NB4 (cell line): ENCODE data around the gene MYEOV.
A peak's percentile ranks its signal among the peaks of the same experiment; 100 is the strongest.

Experiments
- POLR2A ChIP-seq: IDR thresholded peaks from 2 replicates; pipeline ENCODE4 v1.6.1; 2011; ENCODE audit warnings: mild to moderate bottlenecking; ENCODE audit not compliant: insufficient read length; ENCODE audit errors: extremely low read depth
- TF ChIP-seq, protein P1 (sequence below): IDR thresholded peaks from one replicate; pipeline ENCODE4 v1.5.1; 2012; ENCODE audit warnings: low read depth, low read length
- TF ChIP-seq, protein P2 (sequence below): IDR thresholded peaks from 2 replicates; pipeline ENCODE4 v1.6.1; 2011; ENCODE audit warnings: low read depth, low read length

DNA sequence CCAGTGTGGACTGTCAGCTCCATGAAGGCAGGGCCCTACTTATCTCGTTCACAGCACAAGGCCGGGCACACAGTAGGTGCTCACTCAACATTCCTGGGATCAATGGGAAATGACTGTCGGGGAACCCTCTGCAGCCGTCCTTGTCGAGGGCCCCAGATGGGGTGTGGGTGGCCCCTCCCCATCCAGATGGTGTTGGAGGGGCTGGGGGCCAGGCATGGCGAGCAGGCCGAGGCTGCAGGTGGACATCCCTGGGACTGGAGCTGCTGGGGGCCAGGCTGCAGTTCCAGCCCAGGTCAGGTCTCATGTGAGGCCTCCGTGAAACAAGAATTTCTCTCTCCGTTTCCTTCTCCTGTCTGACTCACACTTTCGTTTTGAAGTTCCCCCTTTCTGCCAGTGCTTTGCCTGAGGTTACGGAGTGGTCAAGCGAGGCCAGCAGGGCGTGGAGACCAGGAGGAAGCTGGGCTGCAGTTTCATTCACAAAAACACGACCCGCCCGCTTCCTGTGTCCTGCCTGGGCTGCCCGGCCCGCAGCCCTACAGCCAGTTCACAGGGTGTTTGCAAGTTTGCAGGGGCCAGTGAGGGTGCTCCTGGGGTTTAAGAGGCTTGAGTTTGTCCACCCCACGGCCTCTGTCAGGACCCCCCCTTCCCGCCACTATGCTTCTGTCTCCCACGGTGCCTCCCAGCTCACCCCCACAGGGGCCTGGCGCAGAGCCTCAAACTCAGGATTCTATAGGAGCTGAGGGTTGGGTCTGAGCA, 4.5 kb downstream of the MYEOV start:
- TF ChIP-seq, protein P1, sequence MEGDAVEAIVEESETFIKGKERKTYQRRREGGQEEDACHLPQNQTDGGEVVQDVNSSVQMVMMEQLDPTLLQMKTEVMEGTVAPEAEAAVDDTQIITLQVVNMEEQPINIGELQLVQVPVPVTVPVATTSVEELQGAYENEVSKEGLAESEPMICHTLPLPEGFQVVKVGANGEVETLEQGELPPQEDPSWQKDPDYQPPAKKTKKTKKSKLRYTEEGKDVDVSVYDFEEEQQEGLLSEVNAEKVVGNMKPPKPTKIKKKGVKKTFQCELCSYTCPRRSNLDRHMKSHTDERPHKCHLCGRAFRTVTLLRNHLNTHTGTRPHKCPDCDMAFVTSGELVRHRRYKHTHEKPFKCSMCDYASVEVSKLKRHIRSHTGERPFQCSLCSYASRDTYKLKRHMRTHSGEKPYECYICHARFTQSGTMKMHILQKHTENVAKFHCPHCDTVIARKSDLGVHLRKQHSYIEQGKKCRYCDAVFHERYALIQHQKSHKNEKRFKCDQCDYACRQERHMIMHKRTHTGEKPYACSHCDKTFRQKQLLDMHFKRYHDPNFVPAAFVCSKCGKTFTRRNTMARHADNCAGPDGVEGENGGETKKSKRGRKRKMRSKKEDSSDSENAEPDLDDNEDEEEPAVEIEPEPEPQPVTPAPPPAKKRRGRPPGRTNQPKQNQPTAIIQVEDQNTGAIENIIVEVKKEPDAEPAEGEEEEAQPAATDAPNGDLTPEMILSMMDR = no peak
- TF ChIP-seq, protein P2, sequence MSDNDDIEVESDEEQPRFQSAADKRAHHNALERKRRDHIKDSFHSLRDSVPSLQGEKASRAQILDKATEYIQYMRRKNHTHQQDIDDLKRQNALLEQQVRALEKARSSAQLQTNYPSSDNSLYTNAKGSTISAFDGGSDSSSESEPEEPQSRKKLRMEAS = peak; percentile 51
- TF ChIP-seq POLR2A = no peak
